Fibroblast of lung (primary cell): ENCODE data around the gene HBA2. TPM values are rescaled to one million over a fixed set of nuclear protein-coding genes. Genes with fewer than 3 reads are reported as not detected.
A peak's percentile ranks its signal among the peaks of the same experiment; 100 is the strongest.
"Not testable (repeated sequence)": the region's sequence is repeated elsewhere in the genome, so short reads cannot be mapped to it uniquely, and the experiment has no call there.

Source experiments
- DNase-seq, 2 donors: peaks; one replicate each; pipeline versions ENCODE4 v3.0.0 to v3.0.0-alpha.2; 2010; ENCODE audit warnings: low read depth in 2 of 2
- H2AFZ ChIP-seq: 2 replicates; pipeline ENCODE4 v1.5.1; 2012; ENCODE audit warnings: low read length, control low read depth, inconsistent platforms
- H3K27ac ChIP-seq: 2 replicates; pipeline ENCODE4 v1.5.1; 2011; ENCODE audit warnings: low read length, control low read depth; ENCODE audit not compliant: insufficient read depth
- H3K27me3 ChIP-seq: 2 replicates; pipeline ENCODE4 v1.5.1; 2011; ENCODE audit warnings: mild to moderate bottlenecking, low read length; ENCODE audit not compliant: control insufficient read depth, insufficient read depth
- H3K36me3 ChIP-seq: 2 replicates; pipeline ENCODE4 v1.5.1; 2011; ENCODE audit warnings: low read length; ENCODE audit not compliant: control insufficient read depth, insufficient read depth
- H3K4me1 ChIP-seq: 2 replicates; pipeline ENCODE4 v1.5.1; 2011; ENCODE audit warnings: low read length; ENCODE audit not compliant: control insufficient read depth, insufficient read depth; ENCODE audit errors: extremely low read depth
- H3K4me2 ChIP-seq: 2 replicates; pipeline ENCODE4 v1.5.1; 2011; ENCODE audit warnings: low read length, control low read depth; ENCODE audit not compliant: insufficient read depth; ENCODE audit errors: extremely low read depth
- H3K4me3 ChIP-seq, 4 experiments: fragments of 200-600 bp in 1 of 4; sonication (generic) in 1 of 4; replicated peaks in 1 of 4; 2 replicates each; pipeline ENCODE4 v1.5.1; 2011 to 2016; ENCODE audit warnings: low read length in 4 of 4, low read depth in 3 of 4, mild to moderate bottlenecking in 3 of 4, control low read depth in 2 of 4, inconsistent platforms in 1 of 4, mixed read lengths in 1 of 4; ENCODE audit not compliant: insufficient read depth in 1 of 4; ENCODE audit errors: control extremely low read depth in 1 of 4
- H3K79me2 ChIP-seq: 2 replicates; pipeline ENCODE4 v1.5.1; 2012; ENCODE audit warnings: mild to moderate bottlenecking, low read length, inconsistent platforms; ENCODE audit not compliant: control insufficient read depth, insufficient read depth
- H3K9ac ChIP-seq: 2 replicates; pipeline ENCODE4 v1.5.1; 2011; ENCODE audit warnings: mild to moderate bottlenecking, low read length, control low read depth; ENCODE audit not compliant: insufficient read depth
- H3K9me3 ChIP-seq: 2 replicates; pipeline ENCODE4 v1.5.1; 2012; ENCODE audit warnings: low read depth, low read length; ENCODE audit not compliant: control insufficient read depth, insufficient read depth
- H4K20me1 ChIP-seq: 2 replicates; pipeline ENCODE4 v1.5.1; 2011; ENCODE audit warnings: low read length; ENCODE audit not compliant: control insufficient read depth, insufficient read depth; ENCODE audit errors: extremely low read depth
- EZH2 ChIP-seq: IDR thresholded peaks from 2 replicates; pipeline ENCODE4 v1.5.1; 2012; ENCODE audit warnings: low read length, control low read depth, mild to moderate bottlenecking; ENCODE audit errors: missing control alignments
- polyA plus RNA-seq, 2 donors: library from polyadenylated mRNA; depleted of rRNA in 1 of 2; stranded (reverse) in 1 of 2; unstranded in 1 of 2; fragments of >200 nt; gene quantifications; 2 replicates each; pipeline ENCODE4 v1.2.1, GENCODE V29; 2011 to 2012; ENCODE audit warnings: missing spikeins in 1 of 2
- total RNA-seq: library from RNA; depleted of rRNA; stranded (reverse); fragments of >200 nt; gene quantifications from 2 replicates; pipeline ENCODE4 v1.2.1, GENCODE V29; 2014
- TF ChIP-seq, protein P1 (sequence below), 2 donors: IDR thresholded peaks in 1 of 2; conservative IDR thresholded peaks in 1 of 2; 1 replicate in 1 of 2; 2 replicates in 1 of 2; pipeline ENCODE4 v1.5.1; 2011 to 2012; ENCODE audit warnings: low read length in 2 of 2, control low read depth in 1 of 2, inconsistent platforms in 1 of 2, low read depth in 1 of 2, mild to moderate bottlenecking in 1 of 2

Gene HBA2
- total and polyA plus RNA-seq, 2 donors (not counting 1 experiment from before 2014, with no cell fraction given): not detected

DNA sequence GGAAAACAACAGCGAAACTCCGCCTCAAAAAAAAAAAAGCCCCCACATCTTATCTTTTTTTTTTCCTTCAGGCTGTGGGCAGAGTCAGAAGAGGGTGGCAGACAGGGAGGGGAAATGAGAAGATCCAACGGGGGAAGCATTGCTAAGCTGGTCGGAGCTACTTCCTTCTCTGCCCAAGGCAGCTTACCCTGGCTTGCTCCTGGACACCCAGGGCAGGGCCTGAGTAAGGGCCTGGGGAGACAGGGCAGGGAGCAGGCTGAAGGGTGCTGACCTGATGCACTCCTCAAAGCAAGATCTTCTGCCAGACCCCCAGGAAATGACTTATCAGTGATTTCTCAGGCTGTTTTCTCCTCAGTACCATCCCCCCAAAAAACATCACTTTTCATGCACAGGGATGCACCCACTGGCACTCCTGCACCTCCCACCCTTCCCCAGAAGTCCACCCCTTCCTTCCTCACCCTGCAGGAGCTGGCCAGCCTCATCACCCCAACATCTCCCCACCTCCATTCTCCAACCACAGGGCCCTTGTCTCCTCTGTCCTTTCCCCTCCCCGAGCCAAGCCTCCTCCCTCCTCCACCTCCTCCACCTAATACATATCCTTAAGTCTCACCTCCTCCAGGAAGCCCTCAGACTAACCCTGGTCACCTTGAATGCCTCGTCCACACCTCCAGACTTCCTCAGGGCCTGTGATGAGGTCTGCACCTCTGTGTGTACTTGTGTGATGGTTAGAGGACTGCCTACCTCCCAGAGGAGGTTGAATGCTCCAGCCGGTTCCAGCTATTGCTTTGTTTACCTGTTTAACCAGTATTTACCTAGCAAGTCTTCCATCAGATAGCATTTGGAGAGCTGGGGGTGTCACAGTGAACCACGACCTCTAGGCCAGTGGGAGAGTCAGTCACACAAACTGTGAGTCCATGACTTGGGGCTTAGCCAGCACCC is 2.6 kb downstream of the HBA2 start:
- H3K4me3 ChIP-seq: no peak overlapping the region
- no peaks in the 10 kb centered on the region for H3K36me3 ChIP-seq
- no peaks in the 10 kb centered on the region for H3K4me1 ChIP-seq
- no peaks in the 10 kb centered on the region for H3K9me3 ChIP-seq
- no peaks in the 10 kb centered on the region for H3K79me2 ChIP-seq
- H2AFZ ChIP-seq: no peak overlapping the region
- no peaks in the 10 kb centered on the region for H4K20me1 ChIP-seq
- peaks cover 32% of the 10 kb centered on the region for H3K27me3 ChIP-seq
- H3K27ac ChIP-seq: no peak overlapping the region
- H3K4me2 ChIP-seq: no peak overlapping the region
- no peak for DNase-seq
- no peak overlapping the region for H3K9ac ChIP-seq
- TF ChIP-seq EZH2: no peak
- TF ChIP-seq, protein P1, sequence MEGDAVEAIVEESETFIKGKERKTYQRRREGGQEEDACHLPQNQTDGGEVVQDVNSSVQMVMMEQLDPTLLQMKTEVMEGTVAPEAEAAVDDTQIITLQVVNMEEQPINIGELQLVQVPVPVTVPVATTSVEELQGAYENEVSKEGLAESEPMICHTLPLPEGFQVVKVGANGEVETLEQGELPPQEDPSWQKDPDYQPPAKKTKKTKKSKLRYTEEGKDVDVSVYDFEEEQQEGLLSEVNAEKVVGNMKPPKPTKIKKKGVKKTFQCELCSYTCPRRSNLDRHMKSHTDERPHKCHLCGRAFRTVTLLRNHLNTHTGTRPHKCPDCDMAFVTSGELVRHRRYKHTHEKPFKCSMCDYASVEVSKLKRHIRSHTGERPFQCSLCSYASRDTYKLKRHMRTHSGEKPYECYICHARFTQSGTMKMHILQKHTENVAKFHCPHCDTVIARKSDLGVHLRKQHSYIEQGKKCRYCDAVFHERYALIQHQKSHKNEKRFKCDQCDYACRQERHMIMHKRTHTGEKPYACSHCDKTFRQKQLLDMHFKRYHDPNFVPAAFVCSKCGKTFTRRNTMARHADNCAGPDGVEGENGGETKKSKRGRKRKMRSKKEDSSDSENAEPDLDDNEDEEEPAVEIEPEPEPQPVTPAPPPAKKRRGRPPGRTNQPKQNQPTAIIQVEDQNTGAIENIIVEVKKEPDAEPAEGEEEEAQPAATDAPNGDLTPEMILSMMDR (conservative IDR thresholded peaks at IDR 0.05 in 1 of 2, IDR thresholded peaks at IDR 0.05 in 1 of 2; ENCODE audit: low read depth in 1 of 2, low read length in 2 of 2): no peak

GRCh38 chr16:176006-176405 is 3.3 kb downstream of the HBA2 start:
- not testable (repeated sequence) for H3K9ac ChIP-seq, DNase-seq, H3K4me3 ChIP-seq, H4K20me1 ChIP-seq, H3K79me2 ChIP-seq, H3K27ac ChIP-seq, H3K36me3 ChIP-seq, H3K9me3 ChIP-seq, H3K4me2 ChIP-seq, H3K4me1 ChIP-seq, H2AFZ ChIP-seq
- H3K27me3 ChIP-seq: peaks cover 32% of the 10 kb centered on the region

- H3K9ac ChIP-seq, DNase-seq, H3K4me3 ChIP-seq, H4K20me1 ChIP-seq, H3K4me2 ChIP-seq, H3K79me2 ChIP-seq, H3K4me1 ChIP-seq, H2AFZ ChIP-seq, H3K36me3 ChIP-seq, H3K27ac ChIP-seq, H3K9me3 ChIP-seq: not testable (repeated sequence)
- peak; percentile 89 for TF ChIP-seq EZH2
- peaks cover 32% of the 10 kb centered on the region for H3K27me3 ChIP-seq
These were observed 4.1 kb downstream of the HBA2 start, which contains the start of gene HBA1 for GRCh38 chr16:176477-177382. TSS of gene HBA1 (plus strand) at chr16:176680. CDS start at chr16:176717, 37 bp downstream.
